ENCODE measurements around the gene CYP17A1. TPM values are rescaled to one million over a fixed set of nuclear protein-coding genes. Genes with fewer than 3 reads are reported as not detected.

Gene CYP17A1
- total RNA-seq, 1 donor from 2014 or later, result not detected

DNA sequence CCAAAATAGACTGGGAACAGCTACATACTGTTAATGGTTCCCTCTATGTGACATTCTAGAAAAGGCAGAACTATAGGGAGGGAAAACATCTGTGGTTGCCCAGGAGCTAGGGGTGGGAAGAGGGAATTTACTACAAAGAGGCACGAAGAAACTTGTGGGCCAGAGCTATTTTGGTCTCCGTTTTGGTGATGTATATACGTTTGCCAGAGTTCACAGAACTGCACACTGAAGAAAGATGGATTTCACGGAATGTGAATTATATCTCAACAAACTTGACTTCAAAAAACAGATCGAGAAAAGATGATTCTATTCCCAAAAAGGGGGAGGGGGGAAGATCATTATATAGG lies 31.7 kb upstream of the CYP17A1 start:
- TF ChIP-seq, protein P1, sequence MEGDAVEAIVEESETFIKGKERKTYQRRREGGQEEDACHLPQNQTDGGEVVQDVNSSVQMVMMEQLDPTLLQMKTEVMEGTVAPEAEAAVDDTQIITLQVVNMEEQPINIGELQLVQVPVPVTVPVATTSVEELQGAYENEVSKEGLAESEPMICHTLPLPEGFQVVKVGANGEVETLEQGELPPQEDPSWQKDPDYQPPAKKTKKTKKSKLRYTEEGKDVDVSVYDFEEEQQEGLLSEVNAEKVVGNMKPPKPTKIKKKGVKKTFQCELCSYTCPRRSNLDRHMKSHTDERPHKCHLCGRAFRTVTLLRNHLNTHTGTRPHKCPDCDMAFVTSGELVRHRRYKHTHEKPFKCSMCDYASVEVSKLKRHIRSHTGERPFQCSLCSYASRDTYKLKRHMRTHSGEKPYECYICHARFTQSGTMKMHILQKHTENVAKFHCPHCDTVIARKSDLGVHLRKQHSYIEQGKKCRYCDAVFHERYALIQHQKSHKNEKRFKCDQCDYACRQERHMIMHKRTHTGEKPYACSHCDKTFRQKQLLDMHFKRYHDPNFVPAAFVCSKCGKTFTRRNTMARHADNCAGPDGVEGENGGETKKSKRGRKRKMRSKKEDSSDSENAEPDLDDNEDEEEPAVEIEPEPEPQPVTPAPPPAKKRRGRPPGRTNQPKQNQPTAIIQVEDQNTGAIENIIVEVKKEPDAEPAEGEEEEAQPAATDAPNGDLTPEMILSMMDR (IDR thresholded peaks at IDR 0.05; ENCODE audit: insufficient read depth, low read depth, low read length), result no peak
- no peak for TF ChIP-seq EZH2 (IDR thresholded peaks at IDR 0.05; ENCODE audit: insufficient read depth, low read length)

DNA sequence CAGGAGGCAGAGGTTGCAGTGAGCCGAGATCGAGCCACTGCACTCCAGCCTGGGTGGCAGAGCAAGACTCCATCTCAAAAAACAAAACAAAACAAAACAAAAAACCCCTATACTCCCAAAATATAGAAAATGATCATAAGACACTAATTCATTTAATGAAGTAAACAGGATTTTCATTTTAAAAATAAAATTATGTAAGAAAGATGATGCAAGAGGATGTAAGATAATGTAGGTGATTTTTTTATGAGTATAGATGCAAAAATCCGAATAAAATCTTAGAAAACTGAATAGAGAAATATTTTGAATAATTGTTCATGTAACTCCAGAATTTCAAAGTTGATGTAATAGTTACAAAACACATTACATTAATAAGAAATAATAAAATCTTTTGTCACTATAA lies 28.4 kb upstream of the CYP17A1 start:
- H3K9me3 ChIP-seq (ENCODE audit: insufficient read depth, low read depth, low read length), result no peaks in the 10 kb centered on the region
- H3K27ac ChIP-seq (ENCODE audit: low read depth, low read length), result no peak overlapping the region
- FAIRE-seq (no peak), DNase-seq (ENCODE audit: low read depth) (no peak)
- Mint-ChIP-seq H3K9me3 (ENCODE audit: unreplicated experiment) (no peaks in the 10 kb centered on the region), H3K27ac (ENCODE audit: unreplicated experiment) (no peak overlapping the region), H3K36me3 (ENCODE audit: low read depth, unreplicated experiment) (no peaks in the 10 kb centered on the region), H3K4me1 (ENCODE audit: low read depth, unreplicated experiment) (peaks cover 2% of the 10 kb centered on the region), H3K4me3 (ENCODE audit: unreplicated experiment) (no peak overlapping the region), H3K27me3 (ENCODE audit: low read depth, unreplicated experiment) (peaks cover 5% of the 10 kb centered on the region)
- no peaks in the 10 kb centered on the region for H3K36me3 ChIP-seq (ENCODE audit: insufficient read depth, low read length)
- H3K9ac ChIP-seq (ENCODE audit: low read length), result no peak overlapping the region
- H3K4me1 ChIP-seq (ENCODE audit: insufficient read depth, low read length), result peaks cover 6% of the 10 kb centered on the region
- H2AFZ ChIP-seq (ENCODE audit: low read depth, low read length), result no peak overlapping the region
- no peaks in the 10 kb centered on the region for H3K79me2 ChIP-seq (ENCODE audit: insufficient read depth, low read length)
- no peaks in the 10 kb centered on the region for H3K27me3 ChIP-seq (ENCODE audit: insufficient read depth, low read length)
- H3K4me3 ChIP-seq (ENCODE audit: insufficient read depth, low read depth, low read length), result no peak overlapping the region
- no peaks in the 10 kb centered on the region for H4K20me1 ChIP-seq (ENCODE audit: insufficient read depth, low read length)
- TF ChIP-seq, protein P1 (IDR thresholded peaks at IDR 0.05; ENCODE audit: insufficient read depth, low read depth, low read length), result no peak
- no peak for TF ChIP-seq EZH2 (IDR thresholded peaks at IDR 0.05; ENCODE audit: insufficient read depth, low read length)
- H3K4me2 ChIP-seq (ENCODE audit: low read length), result no peak overlapping the region

More for the DNA sequence above, 31.7 kb upstream of the CYP17A1 start:
- H3K27me3 Mint-ChIP-seq (ENCODE audit: low read depth, unreplicated experiment), result peaks cover 8% of the 10 kb centered on the region
- H3K27ac Mint-ChIP-seq (ENCODE audit: unreplicated experiment), result peak overlapping the region; percentile 16
- Histone ChIP-seq H3K4me2 (ENCODE audit: low read length) (peak overlapping the region; percentile 88), H3K79me2 (ENCODE audit: insufficient read depth, low read length) (no peaks in the 10 kb centered on the region), H3K9me3 (ENCODE audit: insufficient read depth, low read depth, low read length) (no peaks in the 10 kb centered on the region), H2AFZ (ENCODE audit: low read depth, low read length) (peak overlapping the region; percentile 72), H4K20me1 (ENCODE audit: insufficient read depth, low read length) (no peaks in the 10 kb centered on the region), H3K4me1 (ENCODE audit: insufficient read depth, low read length) (peaks cover 6% of the 10 kb centered on the region), H3K36me3 (ENCODE audit: insufficient read depth, low read length) (no peaks in the 10 kb centered on the region), H3K27me3 (ENCODE audit: insufficient read depth, low read length) (no peaks in the 10 kb centered on the region), H3K27ac (ENCODE audit: low read depth, low read length) (no peak overlapping the region), H3K4me3 (ENCODE audit: insufficient read depth, low read depth, low read length) (peak overlapping the region; percentile 54), H3K9ac (ENCODE audit: low read length) (peak overlapping the region; percentile 62)
- DNase-seq (ENCODE audit: low read depth), result no peak
- peaks cover 2% of the 10 kb centered on the region for H3K36me3 Mint-ChIP-seq (ENCODE audit: low read depth, unreplicated experiment)
- no peaks in the 10 kb centered on the region for H3K9me3 Mint-ChIP-seq (ENCODE audit: unreplicated experiment)
- peaks cover 2% of the 10 kb centered on the region for H3K4me1 Mint-ChIP-seq (ENCODE audit: low read depth, unreplicated experiment)
- H3K4me3 Mint-ChIP-seq (ENCODE audit: unreplicated experiment), result peak overlapping the region; percentile 77
- FAIRE-seq, result no peak

DNA sequence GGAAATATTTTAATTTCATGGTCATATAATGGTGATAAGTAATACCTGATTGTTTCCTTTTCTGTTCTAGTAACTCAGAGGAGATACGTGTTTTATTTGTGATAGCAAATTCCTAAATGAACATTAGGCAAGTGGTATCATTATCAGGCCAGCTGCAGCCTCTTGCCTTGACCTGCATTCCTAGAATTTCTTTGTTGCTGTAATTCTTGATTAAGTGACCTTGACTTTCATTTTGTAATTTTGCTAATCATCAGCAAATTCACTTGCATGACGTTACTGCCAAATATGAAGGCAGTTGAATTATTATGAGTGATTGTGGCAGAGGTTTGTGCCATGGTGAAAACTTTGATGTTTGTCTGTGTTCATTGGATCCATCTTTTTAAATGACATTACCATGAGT lies 26.4 kb upstream of the CYP17A1 start:
- Mint-ChIP-seq H3K4me1 (ENCODE audit: low read depth, unreplicated experiment) (peaks cover 3% of the 10 kb centered on the region), H3K27ac (ENCODE audit: unreplicated experiment) (no peak overlapping the region), H3K4me3 (ENCODE audit: unreplicated experiment) (no peak overlapping the region), H3K27me3 (ENCODE audit: low read depth, unreplicated experiment) (no peaks in the 10 kb centered on the region), H3K9me3 (ENCODE audit: unreplicated experiment) (no peaks in the 10 kb centered on the region), H3K36me3 (ENCODE audit: low read depth, unreplicated experiment) (peaks cover 2% of the 10 kb centered on the region)
- Histone ChIP-seq H3K4me1 (ENCODE audit: insufficient read depth, low read length) (no peaks in the 10 kb centered on the region), H3K27me3 (ENCODE audit: insufficient read depth, low read length) (no peaks in the 10 kb centered on the region), H3K9me3 (ENCODE audit: insufficient read depth, low read depth, low read length) (no peaks in the 10 kb centered on the region), H3K9ac (ENCODE audit: low read length) (no peak overlapping the region), H4K20me1 (ENCODE audit: insufficient read depth, low read length) (no peaks in the 10 kb centered on the region), H3K36me3 (ENCODE audit: insufficient read depth, low read length) (no peaks in the 10 kb centered on the region), H2AFZ (ENCODE audit: low read depth, low read length) (no peak overlapping the region), H3K4me2 (ENCODE audit: low read length) (no peak overlapping the region), H3K4me3 (ENCODE audit: insufficient read depth, low read depth, low read length) (no peak overlapping the region), H3K27ac (ENCODE audit: low read depth, low read length) (no peak overlapping the region), H3K79me2 (ENCODE audit: insufficient read depth, low read length) (no peaks in the 10 kb centered on the region)
- FAIRE-seq, result peak; percentile 32
- no peak for TF ChIP-seq EZH2 (IDR thresholded peaks at IDR 0.05; ENCODE audit: insufficient read depth, low read length)
- TF ChIP-seq, protein P1 (IDR thresholded peaks at IDR 0.05; ENCODE audit: insufficient read depth, low read depth, low read length), result no peak
- no peak for DNase-seq (ENCODE audit: low read depth)
